Tongue (tissue), 2 donors: ENCODE data around the gene FOXO1. TPM values are rescaled to one million over a fixed set of nuclear protein-coding genes. Genes with fewer than 3 reads are reported as not detected.
"Not testable (repeated sequence)": the region's sequence is repeated elsewhere in the genome, so short reads cannot be mapped to it uniquely, and the experiment has no call there.

Experiments
- DNase-seq: peaks from one replicate; pipeline ENCODE4 v3.0.0-alpha.2; 2015
- total RNA-seq: library from RNA; depleted of rRNA; stranded (reverse); fragments of >200 nt; gene quantifications from one replicate; pipeline ENCODE4 v1.2.3, GENCODE V29; 2014

FOXO1 gene
- 24.1 TPM for total RNA-seq

- peak; percentile 93 for DNase-seq
Observed at GRCh38 chr13:40666045-40666932, at the start of gene FOXO1. TSS of gene FOXO1 (minus strand) at chr13:40666641. CDS start at chr13:40666212, 429 bp downstream.

DNA sequence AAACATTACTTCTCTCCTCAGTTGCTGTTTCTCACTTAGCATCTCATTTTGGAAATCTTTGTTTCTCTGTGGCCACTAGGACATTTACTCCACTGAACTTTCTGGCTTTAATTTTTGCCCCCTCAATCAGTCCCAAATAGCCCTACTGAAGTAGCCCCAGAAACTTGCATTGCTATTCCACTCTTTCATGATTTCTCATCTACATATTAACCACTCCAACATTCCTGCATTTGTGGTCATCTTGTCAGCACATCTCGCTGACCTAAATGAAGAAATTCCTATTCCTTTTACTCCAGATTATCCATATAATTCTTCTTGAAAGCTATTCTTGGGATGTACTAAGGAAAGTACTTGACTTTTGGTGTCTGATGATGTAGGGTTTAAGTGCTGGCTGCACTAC, 48.0 kb upstream of the FOXO1 start:
- not testable (repeated sequence) for DNase-seq

GRCh38 chr13:40706439-40706838, 40.0 kb upstream of the FOXO1 start:
- DNase-seq, result no peak

DNA sequence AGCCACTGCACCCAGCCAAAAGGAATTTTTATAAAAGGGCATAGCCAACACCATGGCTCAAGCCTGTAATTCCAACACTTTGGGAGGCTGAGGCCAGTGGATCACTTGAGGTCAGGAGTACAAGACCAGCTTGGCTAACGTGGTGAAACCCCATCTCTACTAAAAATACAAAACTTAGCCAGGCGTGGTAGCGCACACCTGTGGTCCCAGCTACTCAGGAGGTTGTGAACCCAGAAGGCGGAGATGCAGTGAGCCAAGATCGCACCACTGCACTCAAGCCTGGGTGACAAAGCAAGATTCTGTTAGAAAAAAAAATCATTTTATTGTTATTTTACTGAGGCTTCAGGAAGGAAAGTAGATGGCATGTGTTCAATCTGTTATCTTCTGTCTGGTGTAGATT, 31.3 kb upstream of the FOXO1 start:
- no peak for DNase-seq

- DNase-seq, result no peak
Observed at GRCh38 chr13:40694426-40694825, 28.0 kb upstream of the FOXO1 start.

DNA sequence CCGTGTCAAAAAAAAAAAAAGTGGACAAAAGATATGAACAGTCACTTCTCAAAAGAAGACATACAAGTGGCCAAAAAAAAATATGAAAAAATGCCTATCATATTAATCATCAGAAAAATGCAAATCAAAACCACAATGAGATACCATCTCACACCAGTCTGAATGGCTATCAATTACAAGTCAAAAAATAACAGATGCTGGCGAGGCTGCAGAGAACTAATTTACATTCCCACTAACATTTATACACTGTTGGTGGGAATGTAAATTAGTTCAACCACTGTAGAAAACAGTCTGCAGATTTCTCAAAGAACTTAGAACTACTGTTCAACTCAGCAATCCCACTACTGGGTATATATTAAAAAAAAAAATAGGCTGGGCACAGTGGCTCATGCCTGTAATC, 26.5 kb upstream of the FOXO1 start:
- no peak for DNase-seq

- no peak for DNase-seq
Observed at GRCh38 chr13:40688781-40689180, 22.3 kb upstream of the FOXO1 start.

- DNase-seq, result peak; percentile 66
Observed at GRCh38 chr13:40682449-40683240, 16.2 kb upstream of the FOXO1 start.

GRCh38 chr13:40681341-40682146, 15.1 kb upstream of the FOXO1 start:
- peak; percentile 80 for DNase-seq

GRCh38 chr13:40680659-40681323, 14.3 kb upstream of the FOXO1 start:
- no peak for DNase-seq

- no peak for DNase-seq
Observed at GRCh38 chr13:40679480-40679985, 13.1 kb upstream of the FOXO1 start.

GRCh38 chr13:40677064-40677463, 10.6 kb upstream of the FOXO1 start:
- no peak for DNase-seq

DNA sequence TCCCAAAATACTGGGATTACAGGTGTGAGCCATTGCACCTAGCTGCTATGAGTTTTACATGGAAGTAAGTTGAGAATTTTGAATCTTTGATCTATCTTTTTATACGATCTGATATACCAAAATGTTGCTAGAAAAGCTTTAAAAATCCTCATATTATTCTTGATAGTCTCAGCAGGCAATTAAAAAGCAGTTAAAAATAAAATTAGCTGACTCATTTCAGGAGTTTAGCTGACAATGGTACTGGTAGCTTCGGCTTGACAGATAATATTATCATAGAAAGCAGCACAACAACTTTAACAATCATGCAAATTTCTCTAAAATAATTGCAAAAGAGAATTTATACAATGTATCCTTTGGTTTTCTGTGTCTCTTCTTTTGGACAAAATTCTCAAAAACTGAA, 9.6 kb upstream of the FOXO1 start:
- DNase-seq, result no peak

DNA sequence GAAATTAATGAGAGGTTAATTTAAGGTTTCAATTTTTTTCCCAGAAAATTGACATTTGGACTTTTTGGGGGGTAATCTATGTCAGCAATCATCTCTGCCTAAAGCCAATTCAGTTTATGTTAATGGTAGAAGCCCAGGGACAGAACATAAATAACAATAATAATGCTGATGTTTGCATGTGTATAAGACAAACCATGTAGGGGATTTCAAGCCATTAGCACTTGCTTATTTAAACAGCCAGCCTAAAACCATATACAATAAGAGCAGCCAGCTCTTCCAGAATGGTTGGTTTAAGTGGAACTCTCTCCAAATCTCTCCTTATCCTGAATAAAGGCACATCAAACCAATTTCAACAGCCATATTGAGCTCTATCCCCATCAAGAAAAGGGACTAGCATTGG, 7.0 kb upstream of the FOXO1 start:
- DNase-seq, result no peak

GRCh38 chr13:40672765-40673397, 6.4 kb upstream of the FOXO1 start:
- peak; percentile 28 for DNase-seq

GRCh38 chr13:40671956-40672764, 5.7 kb upstream of the FOXO1 start:
- peak; percentile 90 for DNase-seq

DNA sequence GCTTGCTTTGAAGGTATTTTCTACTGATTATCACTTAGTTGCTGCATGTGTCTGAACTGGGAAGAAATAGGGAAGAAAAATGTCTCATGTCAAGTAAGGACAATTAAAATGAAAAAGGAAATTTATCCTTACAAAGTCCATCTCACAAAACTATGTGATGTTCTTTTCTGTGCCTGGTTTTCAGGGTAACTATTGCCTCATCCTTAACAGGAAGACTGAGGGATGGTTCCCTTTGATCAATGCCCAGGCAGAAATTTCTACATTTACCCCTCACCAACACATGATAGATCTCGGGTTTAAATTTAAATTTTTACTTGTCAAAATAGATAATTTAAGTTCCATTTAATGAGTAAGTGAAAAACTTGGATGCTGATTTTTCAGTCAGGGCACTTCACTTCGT, 3.9 kb upstream of the FOXO1 start:
- no peak for DNase-seq

DNA sequence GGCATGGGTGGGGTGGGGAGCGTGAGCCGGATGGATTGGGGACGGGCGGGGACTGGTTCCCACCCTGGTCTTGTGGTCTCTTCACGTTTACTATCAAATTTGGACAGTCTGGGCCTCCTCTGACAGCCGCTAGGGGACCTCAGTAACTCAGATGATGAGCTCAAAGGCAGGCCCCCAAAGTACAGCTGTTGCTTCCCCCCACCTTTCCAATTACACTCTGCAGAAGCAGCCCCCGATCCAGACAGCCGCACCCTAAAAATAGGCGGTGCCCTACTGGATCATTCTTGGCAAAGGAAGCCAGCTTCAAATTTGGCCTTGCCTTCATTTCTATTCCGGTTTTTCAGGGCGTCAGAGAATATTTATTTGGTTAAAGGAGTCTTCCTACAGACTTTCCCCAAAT, 1.9 kb upstream of the FOXO1 start:
- peak; percentile 87 for DNase-seq

DNA sequence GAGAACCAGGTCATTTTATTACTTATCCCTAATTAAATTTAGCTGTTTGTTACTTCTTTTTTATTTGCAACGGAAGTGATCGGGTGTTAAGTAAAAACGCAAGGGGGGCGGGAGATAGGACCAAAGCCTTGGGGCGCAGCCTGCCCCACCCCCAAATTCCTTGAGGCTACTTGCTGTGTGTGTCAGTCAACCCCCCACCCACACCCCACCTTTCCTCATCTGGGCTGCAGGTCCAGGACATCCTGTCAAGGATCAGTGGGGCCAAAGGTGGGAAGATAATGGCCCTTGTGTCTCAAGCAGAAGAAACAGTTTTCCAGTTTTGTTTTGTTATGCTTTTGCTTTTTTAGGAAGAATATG, 1.2 kb upstream of the FOXO1 start:
- DNase-seq, result no peak

- peak; percentile 49 for DNase-seq
Observed at GRCh38 chr13:40666933-40667621, 636 bp upstream of the FOXO1 start.
